Measurements from ENCODE around the gene RANBP3.

DNA sequence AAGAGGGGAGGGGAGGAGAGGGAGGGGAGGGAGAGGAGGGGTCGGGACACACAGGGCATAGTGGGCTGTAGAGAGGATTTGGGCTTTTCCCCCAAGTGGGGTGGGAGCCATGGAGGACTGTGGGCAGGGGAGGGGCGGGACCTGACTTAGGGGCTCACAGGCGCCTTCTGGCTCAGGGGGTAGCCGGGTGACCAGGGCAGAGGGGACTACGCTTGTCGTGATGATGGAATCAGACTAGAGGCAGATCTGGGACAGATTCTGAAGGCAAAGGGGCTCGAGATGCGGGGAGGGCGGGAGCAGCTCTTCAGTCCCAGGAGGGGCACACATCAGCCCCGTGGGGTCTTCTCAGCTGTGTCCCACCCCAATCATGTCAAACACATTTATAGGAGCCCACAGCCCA is 87.8 kb downstream of the RANBP3 start:
- TF ChIP-seq, protein P1, sequence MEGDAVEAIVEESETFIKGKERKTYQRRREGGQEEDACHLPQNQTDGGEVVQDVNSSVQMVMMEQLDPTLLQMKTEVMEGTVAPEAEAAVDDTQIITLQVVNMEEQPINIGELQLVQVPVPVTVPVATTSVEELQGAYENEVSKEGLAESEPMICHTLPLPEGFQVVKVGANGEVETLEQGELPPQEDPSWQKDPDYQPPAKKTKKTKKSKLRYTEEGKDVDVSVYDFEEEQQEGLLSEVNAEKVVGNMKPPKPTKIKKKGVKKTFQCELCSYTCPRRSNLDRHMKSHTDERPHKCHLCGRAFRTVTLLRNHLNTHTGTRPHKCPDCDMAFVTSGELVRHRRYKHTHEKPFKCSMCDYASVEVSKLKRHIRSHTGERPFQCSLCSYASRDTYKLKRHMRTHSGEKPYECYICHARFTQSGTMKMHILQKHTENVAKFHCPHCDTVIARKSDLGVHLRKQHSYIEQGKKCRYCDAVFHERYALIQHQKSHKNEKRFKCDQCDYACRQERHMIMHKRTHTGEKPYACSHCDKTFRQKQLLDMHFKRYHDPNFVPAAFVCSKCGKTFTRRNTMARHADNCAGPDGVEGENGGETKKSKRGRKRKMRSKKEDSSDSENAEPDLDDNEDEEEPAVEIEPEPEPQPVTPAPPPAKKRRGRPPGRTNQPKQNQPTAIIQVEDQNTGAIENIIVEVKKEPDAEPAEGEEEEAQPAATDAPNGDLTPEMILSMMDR (conservative IDR thresholded peaks at IDR 0.05): no peak
- TF ChIP-seq EZH2 (IDR thresholded peaks at IDR 0.05; ENCODE audit: low read depth): no peak

Data from PC-9 (cell line).